Measurements from ENCODE around the gene SUCO. TPM values are rescaled to one million over a fixed set of nuclear protein-coding genes. Genes with fewer than 3 reads are reported as not detected.

Gene SUCO
- total RNA-seq, 1 donor from 2014 or later, result 28.0 TPM

- DNase-seq (ENCODE audit: extremely low read depth, low read depth, low spot score), result no peak
Observed at GRCh38 chr1:172515927-172516326, 17.0 kb upstream of the SUCO start.

DNA sequence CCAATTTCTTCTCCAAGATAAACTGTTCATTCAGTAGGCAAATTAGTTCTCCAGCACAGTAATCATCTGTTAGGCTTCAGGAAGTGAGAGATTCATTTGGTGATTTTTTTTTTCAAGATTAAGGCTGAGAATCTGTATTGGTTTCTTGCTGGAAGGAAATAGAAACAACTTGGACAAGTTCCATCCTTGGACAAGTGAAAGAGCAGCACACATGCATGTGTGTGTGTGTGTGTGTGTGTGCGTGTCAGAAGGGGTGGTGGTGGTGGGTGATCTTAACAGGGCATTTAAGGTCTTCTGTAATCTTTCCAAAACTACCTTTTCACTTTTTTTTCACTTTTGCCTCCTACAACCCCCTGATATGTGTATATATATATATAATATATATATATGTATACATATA, 15.9 kb upstream of the SUCO start:
- DNase-seq (ENCODE audit: extremely low read depth, low read depth, low spot score), result no peak

DNA sequence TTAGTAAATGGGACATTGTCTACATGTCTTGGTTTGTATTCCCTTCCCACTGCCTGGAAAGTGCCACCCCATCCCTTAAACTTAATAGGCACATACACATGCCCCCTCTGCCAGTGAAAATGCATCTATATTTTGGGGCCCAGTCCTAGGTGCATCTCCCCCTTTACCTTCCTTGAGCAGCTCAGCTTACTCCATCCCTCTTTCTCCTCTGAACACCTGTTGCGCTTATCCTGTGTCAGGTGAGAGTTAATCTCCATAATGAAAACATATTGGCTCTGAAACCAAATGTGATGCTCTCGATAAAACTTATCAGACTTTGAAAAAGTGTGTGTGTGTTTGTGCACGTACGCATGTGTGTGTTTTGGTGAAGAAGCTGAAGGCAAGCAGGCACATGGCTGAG, 15.4 kb upstream of the SUCO start:
- DNase-seq (ENCODE audit: extremely low read depth, low read depth, low spot score), result no peak

DNA sequence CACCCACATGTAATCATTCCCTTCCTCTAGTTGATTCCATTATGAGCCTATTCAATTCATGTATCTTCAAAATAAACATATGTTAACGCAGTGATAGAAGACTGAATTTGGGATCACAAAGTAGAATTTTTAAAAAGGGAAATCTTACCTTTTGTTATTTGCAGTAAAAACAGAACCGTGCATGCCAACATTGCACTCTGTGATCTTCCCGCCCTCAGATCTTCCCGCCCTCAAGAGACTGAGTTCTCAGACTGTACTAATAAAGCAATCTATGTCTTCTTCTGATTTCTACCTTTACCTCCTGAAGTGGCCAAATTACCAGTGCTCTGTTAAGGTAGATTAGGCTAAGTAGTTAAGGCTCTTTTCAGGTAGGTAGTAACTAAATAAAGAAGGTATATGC, 3.6 kb upstream of the SUCO start:
- DNase-seq (ENCODE audit: extremely low read depth, low read depth, low spot score), result no peak

DNA sequence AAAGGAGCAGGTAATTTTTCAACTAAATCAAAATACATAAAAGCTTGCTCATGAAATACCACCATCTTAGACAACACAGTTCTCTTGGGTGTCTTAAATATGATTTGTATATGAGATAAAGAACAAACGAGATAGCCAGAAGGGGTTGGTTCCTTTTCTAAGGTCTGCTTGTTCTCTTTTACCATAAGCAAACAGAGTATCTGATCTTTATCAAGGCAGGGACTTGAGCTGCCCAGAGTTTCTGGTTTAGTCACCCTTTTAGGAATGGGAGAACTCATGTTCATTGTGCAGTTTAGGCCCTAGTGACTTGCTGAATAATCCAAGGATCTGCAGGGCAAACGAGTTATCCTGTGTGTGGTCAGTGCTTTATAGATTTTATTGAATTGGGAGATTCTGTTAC, 3.0 kb upstream of the SUCO start:
- no peak for DNase-seq (ENCODE audit: extremely low read depth, low read depth, low spot score)

DNA sequence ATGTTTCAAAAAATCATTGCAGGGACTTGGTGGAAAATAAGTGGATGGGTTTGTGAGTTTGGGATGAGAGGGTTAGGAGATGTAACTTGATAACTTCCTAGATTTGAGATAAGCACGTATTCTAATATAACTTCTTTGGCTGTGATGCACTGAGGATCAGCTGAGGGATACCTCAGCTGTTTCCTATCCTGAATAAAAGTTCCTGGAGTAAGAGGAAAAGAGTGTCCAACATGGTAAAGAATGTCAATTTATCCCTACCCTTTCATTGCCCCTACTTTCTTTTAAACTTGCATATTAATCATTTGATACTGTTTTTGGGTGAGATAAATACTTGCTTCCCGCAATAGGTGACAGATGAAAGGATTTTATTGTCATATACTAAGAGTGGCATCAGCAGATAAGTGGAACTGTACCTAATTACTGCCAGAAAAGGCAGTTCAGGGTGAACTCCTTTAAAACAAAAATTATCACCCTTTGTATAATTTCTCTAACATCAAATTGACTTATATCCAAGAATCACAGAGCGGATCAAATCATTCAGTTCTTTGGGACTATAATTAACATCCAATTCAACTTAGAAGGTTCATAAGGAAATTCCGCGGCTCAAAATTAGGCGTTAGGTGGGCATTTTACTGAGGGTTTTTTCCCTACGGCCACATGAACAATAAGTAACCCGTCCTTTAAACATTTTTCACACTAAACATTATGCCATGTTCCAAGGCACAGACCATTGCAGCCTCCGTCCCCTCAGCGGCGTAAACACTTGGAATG, 1.4 kb upstream of the SUCO start:
- DNase-seq (ENCODE audit: extremely low read depth, low read depth, low spot score), result no peak

- DNase-seq (ENCODE audit: extremely low read depth, low read depth, low spot score), result peak; percentile 98
Observed at GRCh38 chr1:172532183-172532699, 709 bp upstream of the SUCO start.

DNA sequence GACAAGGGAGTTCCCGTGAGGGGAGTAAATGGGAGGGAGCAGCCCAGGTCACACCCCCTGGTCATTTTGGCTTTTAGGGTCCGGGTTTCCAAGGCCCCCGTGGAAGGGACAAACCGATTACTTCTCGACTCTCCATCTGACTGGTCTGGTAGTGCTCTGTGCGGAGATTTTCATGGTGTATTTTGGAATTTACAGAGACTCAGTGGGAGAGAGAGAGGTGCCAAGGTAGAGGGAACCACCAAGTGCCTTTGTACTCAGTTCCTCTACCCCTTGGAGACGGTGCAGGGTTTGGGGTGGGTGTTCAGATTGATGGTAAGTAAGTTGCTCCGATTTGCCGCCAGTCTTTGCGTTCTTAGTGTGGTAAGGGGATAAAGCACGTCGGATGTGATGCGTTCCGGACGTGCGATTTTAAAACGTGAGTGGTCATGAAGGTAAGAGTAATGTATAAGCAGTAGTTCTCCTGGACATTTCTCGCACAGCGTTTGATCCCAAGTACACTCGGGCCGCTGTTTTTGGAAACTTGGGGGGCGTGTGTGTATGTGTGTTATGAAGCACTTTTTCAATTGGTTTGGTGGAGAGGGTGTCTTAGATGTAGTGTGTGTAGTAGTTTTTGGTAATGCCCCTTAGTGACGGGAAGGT, 682 bp downstream of the SUCO start:
- no peak for DNase-seq (ENCODE audit: extremely low read depth, low read depth, low spot score)

DNA sequence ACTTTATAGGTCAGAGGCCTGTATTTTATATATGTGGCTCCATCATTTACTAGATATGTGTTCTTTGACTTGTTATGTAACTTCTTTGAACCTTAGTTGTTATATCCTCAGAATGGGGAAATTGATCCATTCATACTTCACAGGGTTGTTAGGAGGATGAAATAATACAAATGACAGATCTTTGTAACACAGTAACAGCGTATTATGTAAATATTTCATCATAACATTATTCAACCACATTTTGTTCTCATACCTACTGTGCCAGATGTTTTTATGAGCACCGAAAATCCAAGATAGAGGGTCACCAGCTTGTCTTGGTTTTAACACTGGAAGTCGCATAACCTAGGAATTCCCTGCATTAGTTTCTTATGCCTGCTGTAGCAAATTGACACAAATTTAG, 3.3 kb downstream of the SUCO start:
- DNase-seq (ENCODE audit: extremely low read depth, low read depth, low spot score), result no peak

DNA sequence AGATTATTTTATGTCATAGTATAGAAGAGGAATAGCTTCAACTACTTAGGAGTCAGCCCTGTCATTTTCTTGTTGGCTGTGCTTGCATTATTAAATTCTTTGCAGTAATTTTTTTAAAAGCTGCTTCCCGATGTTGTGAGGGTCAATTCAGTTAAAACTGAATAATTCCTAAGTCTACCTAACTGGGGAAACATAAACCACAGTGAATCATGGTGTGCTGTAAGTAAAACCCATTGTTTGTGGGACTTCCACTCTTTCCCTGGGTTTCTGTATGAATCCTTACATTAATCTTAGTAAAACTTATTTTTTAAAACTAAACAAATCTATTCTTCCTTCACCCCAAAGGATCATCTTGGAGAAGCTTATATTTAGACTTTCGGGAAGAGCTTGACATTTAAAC, 4.4 kb downstream of the SUCO start:
- DNase-seq (ENCODE audit: extremely low read depth, low read depth, low spot score), result no peak

DNA sequence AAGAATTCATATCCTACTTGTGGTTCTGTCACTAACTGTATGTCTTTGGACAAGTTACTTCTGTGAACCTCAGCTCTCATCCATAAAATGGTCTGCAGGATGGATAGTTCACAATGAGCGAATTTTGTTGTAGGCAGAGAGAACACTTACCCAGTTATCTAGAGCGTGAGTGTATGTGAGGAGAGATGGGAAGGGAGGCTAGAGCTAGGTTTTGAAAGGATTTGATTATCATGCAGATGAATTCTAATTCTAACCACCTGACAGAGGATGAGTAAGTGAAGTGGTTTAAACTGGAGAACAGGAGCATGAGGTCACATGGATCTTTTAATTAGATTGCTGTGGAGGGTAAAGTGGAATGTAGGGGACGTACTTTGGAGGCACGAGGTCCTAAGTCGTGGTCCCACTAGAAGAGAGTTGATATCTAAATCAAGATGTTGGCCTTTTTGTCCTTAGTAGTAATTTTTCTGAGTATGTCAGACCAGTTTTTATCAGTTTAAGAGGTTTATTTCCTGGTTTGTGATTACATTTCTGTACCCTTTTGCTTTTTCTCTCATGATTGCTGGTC, 5.0 kb downstream of the SUCO start:
- no peak for DNase-seq (ENCODE audit: extremely low read depth, low read depth, low spot score)

- DNase-seq (ENCODE audit: extremely low read depth, low read depth, low spot score), result no peak
Observed at GRCh38 chr1:172540635-172541034, 7.7 kb downstream of the SUCO start.

DNA sequence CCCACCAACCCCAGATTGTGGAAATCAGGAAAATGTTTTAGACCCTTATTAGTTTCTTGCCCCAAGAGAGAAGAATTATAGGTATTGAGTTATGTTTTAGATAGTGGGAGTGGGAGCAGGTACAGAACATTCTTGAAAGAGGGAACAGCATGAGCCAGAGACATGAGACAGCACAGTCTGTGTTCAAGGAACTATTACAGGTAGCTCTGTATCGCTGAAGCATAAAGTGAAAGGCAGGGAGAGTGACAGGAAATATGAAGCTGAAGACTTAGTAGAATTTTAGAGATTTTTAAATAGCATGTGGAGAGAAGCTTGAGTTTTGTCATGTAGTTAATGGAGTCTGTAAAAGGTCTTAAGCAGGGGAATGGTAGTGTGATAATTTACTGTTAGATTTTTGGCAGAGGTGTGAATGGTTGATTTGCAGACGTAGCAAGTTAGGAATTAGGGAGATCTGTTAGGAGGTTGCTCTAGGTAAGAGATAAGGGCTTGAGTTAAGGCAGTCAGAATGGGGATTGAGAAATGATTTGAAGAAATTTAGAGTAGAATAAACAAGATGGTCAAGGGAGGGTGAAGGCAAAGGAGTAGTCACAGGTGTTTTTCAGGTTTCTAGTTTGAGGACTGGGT, 11.6 kb downstream of the SUCO start:
- no peak for DNase-seq (ENCODE audit: extremely low read depth, low read depth, low spot score)

GRCh38 chr1:172545396-172546004, 12.6 kb downstream of the SUCO start:
- DNase-seq (ENCODE audit: extremely low read depth, low read depth, low spot score), result no peak

DNA sequence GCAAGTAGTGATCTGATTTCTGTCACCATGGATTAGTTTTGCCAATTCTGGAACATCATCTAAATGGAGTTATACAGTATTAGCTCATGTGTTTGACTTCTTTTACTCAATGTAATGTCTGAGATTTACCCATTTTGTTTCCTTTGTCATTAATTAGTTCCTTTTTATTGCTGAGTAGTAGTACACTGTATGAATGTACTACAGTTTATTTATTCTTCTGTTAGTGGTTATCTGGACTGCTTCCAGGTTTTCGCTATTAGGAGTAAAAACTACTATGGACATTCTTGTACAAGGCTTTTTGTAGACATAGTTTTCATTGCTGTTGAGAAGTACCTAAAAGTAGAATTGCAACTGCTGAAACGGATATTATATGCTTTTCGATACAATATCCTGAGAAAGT, 14.1 kb downstream of the SUCO start:
- no peak for DNase-seq (ENCODE audit: extremely low read depth, low read depth, low spot score)

DNA sequence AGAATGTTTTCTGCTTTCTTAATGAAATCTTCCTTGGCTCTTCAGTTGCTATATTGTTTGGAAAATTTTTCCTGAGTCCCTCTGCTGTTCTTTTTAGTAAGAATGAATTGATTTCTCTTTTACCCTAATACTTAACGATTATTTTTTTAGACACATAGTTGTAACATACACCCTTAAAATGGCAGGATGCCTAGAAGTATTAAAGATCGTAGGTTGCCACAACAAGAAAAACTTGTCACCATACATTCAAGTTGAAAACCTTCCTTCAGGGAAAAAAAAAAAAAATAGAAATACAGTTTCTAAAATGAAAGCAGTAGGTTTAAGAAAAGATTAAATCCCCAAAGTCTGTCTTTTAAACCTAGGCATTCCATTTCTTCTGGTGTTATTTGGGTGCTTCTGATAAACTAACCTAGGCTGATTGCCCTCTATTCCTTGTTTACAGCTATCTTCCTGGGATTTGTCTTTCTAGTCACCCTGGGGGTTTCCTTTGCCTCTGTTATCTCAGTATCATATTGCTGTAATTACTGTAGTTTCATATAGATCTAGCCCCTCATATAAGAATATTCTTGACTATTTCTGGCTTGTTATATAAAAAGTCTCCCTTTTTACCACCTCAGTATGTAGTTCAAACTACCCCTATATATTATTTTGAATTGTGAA, 16.8 kb downstream of the SUCO start:
- DNase-seq (ENCODE audit: extremely low read depth, low read depth, low spot score), result no peak

GRCh38 chr1:172551279-172551678, 18.3 kb downstream of the SUCO start:
- DNase-seq (ENCODE audit: extremely low read depth, low read depth, low spot score), result no peak

DNA sequence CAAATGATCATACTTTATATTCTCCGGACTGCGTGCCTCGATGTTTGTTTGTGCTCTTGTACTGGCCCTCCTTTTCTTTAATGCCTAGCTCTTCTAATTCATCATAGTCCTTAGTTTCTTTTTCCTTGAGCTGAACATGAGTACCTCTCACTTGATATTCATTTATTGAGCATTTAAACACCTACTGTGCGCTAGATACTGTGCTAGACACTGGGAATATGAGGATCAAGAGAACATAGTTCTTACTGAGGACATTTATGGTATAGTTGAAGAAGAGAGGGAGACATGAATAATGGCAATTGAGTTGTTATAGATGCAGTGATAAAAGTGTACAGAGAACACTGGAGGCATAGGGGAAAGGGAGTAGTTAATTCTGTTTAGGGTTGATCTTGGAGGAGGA, 22.0 kb downstream of the SUCO start:
- no peak for DNase-seq (ENCODE audit: extremely low read depth, low read depth, low spot score)

DNA sequence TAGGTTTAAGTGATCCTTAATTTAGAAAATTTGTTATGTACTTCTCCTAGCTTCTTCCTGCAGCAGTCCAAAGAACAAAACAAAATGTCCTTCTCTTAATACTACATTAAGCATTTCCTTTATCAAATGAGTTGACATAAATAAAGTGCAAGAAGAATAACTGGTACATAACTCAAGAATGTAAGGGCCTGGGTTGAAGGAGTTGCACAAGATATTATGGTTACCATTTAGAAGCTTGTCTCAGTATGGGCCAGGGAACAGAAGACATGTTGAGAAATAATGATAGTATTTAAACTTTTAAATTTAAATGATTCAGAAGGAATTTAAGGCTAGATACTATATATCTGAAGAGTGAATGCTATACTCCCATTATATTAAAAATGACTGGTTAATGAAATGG, 23.5 kb downstream of the SUCO start:
- no peak for DNase-seq (ENCODE audit: extremely low read depth, low read depth, low spot score)

DNA sequence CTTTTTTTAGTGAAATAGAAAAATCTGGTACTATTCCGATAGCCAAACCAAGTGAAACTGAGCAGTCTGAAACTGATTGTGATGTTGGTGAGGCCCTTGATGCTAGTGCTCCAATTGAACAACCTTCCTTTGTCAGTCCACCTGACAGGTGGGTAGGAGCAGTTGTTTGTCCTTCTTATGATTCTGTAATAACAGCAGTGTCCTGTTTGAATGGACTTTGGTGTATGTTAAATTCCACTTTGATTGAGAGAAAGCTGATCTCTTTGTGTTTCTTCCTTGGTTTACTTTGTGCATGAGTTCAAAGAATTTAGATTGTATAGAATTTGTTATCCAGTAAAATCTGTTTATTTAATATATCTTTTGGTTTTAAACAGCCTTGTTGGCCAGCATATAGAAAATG, 24.3 kb downstream of the SUCO start:
- no peak for DNase-seq (ENCODE audit: extremely low read depth, low read depth, low spot score)

Measured in glomerular endothelial cell (primary cell).